Measurements from ENCODE around the gene TEX28.
"Not testable (repeated sequence)": the region's sequence is repeated elsewhere in the genome, so short reads cannot be mapped to it uniquely, and the experiment has no call there.

GRCh38 chrX:154248076-154248475, 46.8 kb downstream of the TEX28 start:
- not testable (repeated sequence) for TF ChIP-seq CTCF (IDR thresholded peaks at IDR 0.05); EP300 (IDR thresholded peaks at IDR 0.05; ENCODE audit: low read depth); POLR2A (IDR thresholded peaks at IDR 0.05)
